ENCODE data around the gene KRT33A. TPM values are rescaled to one million over a fixed set of nuclear protein-coding genes. Genes with fewer than 3 reads are reported as not detected.
"Not testable (repeated sequence)": the region's sequence is repeated elsewhere in the genome, so short reads cannot be mapped to it uniquely, and the experiment has no call there.

Gene KRT33A
- total and polyA plus RNA-seq, 8 donors, result not detected

DNA sequence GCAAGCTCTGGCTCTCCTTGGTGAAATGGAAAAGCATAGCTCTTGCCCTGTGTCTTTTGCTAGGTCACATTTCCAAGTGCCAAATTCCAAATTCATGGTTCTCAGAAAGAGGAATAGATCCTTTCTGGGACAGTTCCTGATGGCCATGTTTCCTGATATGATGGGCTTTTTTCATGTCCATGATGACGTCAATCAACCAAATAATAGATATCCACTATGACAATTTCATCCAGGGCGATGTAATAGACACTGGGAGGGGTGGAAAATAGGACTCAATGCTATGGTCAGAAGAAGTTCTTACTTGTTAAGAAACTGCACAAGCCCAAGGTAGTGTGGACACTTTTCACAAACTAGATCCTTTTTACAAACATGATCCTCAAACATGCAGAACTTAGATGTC, 549 bp upstream of the KRT33A start:
- FAIRE-seq (no peak), ATAC-seq (no peak), DNase-seq (no peak)
- Histone ChIP-seq H3K27me3 (peaks cover 0 to 10% (median 0%) of the 10 kb centered on the region in 4 donors), H3K4me1 (no peaks in the 10 kb centered on the region), H3K9me3 (no peaks in the 10 kb centered on the region), H3K27ac (no peak overlapping the region), H3K36me3 (no peaks in the 10 kb centered on the region), H3K4me3 (no peak overlapping the region)
- WGBS, 2 donors, result 57 to 76% methylated on average over 2 of the region's 2 CpGs
- TF ChIP-seq CTCF (IDR thresholded peaks at IDR 0.05), result no peak
- intact Hi-C loops (cut with DNase I), result no loop called here

- TF ChIP-seq CTCF (IDR thresholded peaks at IDR 0.05), result no peak
- Histone ChIP-seq H3K27ac (no peak overlapping the region), H3K36me3 (no peaks in the 10 kb centered on the region), H3K9me3 (no peaks in the 10 kb centered on the region), H3K4me1 (no peaks in the 10 kb centered on the region), H3K4me3 (no peak overlapping the region), H3K27me3 (no peaks in the 10 kb centered on the region)
- peak in 3 of 4 donors; percentile 23 to 78 (median 55) for ATAC-seq
- no peak for FAIRE-seq
- 65 to 76% methylated on average over 7 of the region's 7 CpGs for WGBS, 2 donors
- no peak for DNase-seq
- intact Hi-C loops (cut with DNase I), result no loop called here
Measured at GRCh38 chr17:41347869-41348760, 2.5 kb downstream of the KRT33A start.

DNA sequence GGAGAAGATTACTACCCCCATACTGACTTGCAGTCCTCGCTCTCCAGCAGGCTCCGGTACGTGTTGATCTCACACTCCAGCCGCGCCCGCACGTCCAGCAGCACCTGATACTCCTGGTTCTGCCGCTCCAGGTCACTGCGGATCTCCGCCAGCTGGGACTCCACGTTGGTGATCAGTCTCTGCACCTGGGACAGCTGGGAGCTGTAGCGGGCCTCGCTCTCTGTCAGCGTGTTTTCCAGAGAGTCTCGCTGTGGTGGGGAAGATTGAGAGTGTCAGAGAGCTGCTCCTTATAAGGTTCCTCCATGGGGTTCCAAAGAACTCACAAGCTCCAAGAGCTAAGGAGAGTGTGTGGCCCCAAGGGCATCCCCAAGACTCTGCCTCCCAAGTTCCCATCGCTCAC, 4.2 kb downstream of the KRT33A start:
- FAIRE-seq; DNase-seq; ATAC-seq; intact Hi-C loops (cut with DNase I); H3K27me3 ChIP-seq; H3K4me3 ChIP-seq; H3K36me3 ChIP-seq; H3K27ac ChIP-seq; H3K9me3 ChIP-seq; H3K4me1 ChIP-seq: not testable (repeated sequence)
- 86 to 89% methylated on average over 16 of the region's 16 CpGs for WGBS, 2 donors

DNA sequence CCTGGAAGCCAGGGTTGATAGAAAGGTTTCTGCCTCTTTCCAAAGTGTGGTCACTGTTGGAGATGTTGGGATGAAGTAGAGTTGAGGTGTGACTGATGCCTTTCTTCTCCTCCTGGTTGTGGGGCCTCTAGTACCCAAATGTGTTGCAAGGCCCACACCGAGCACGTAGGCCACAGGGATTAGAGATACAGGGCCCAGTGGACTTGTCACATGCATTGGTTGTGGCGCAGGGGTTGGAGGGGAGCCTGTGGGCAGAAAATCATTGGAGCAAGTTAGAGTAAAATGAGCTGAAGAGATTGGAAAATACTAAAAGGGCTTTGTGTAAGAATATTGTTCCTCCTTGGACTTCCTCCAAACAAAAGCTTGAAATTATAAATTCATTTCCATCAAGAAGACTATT, 4.6 kb downstream of the KRT33A start:
- 74 to 91% methylated on average over 3 of the region's 3 CpGs for WGBS, 2 donors
- Histone ChIP-seq H3K27me3 (no peaks in the 10 kb centered on the region), H3K4me1 (no peaks in the 10 kb centered on the region), H3K36me3 (no peaks in the 10 kb centered on the region), H3K4me3 (no peak overlapping the region), H3K27ac (no peak overlapping the region), H3K9me3 (no peaks in the 10 kb centered on the region)
- DNase-seq (no peak), FAIRE-seq (no peak), ATAC-seq (no peak)
- intact Hi-C loops (cut with DNase I), result no loop called here
- TF ChIP-seq CTCF (IDR thresholded peaks at IDR 0.05), result no peak

DNA sequence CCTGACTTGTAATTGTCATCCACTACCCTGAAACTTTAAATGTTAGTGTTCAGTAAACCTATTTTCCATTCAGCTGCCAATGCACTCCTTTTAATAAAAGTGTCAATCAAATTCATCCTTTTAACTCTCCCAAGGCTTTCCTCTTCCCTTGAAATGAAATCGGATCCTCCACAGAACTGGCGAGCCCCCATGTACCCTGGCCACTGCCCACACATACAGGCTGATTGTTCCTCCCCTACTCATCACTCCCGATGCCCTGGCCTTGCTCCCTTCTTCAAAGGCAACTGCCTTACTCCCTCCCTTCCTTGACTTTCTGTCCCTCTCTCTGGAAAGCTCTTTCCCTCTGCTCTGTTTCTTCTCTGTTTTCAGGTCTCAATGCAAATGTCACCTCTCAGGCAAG, 7.6 kb downstream of the KRT33A start:
- Histone ChIP-seq H3K4me3 (no peak overlapping the region), H3K9me3 (no peaks in the 10 kb centered on the region), H3K27me3 (no peaks in the 10 kb centered on the region), H3K4me1 (no peaks in the 10 kb centered on the region), H3K36me3 (no peaks in the 10 kb centered on the region), H3K27ac (no peak overlapping the region)
- DNase-seq, result no peak
- WGBS, 2 donors, result 61 to 64% methylated on average over 3 of the region's 3 CpGs
- no peak for ATAC-seq
- FAIRE-seq, result no peak
- intact Hi-C loops (cut with DNase I), result no loop called here
- TF ChIP-seq CTCF (IDR thresholded peaks at IDR 0.05), result no peak
